NCI-H2227 (cell line): ENCODE measurements around the gene CCZ1B.
"Not testable (repeated sequence)": the region's sequence is repeated elsewhere in the genome, so short reads cannot be mapped to it uniquely, and the experiment has no call there.

Experiments used
- DNase-seq: peaks from one replicate; lab custom pipeline; 2025; ENCODE audit not compliant: unreplicated experiment; lab: John Stamatoyannopoulos, UW

Gene CCZ1B

DNA sequence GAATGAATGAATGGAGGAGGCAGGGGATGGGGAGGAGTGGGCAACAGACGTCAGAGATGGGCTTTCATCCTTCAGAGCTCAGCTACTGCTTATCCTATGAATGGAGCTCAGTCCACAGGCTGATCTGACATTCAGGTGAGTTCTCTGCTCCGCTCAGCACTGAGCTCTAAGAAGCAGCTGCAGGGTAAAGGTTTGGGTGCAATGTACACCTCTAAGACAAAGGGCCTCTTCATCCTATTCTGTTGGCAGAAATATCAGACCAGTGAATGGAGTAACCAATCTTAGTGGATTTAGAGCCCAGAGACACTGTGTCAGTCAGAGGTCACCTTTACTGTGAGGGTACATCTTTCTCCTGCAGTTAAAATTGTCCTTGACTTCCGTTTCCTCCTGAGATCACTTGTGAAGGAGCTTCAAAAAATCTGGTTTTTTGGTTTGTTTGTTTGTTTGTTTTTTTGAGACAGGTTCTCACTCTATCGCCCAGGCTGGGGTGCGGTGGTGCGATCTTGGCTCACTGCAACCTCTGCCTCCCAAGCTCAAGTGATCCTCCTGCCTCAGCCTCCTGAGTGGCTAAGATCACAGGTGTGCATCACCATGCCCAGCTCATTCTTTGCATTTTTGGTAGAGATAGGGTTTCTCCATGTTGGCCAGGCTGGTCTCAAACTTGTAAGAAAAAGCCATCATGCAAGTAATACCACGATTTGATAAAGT, 5.1 kb upstream of the CCZ1B start:
- DNase-seq = no peak

DNA sequence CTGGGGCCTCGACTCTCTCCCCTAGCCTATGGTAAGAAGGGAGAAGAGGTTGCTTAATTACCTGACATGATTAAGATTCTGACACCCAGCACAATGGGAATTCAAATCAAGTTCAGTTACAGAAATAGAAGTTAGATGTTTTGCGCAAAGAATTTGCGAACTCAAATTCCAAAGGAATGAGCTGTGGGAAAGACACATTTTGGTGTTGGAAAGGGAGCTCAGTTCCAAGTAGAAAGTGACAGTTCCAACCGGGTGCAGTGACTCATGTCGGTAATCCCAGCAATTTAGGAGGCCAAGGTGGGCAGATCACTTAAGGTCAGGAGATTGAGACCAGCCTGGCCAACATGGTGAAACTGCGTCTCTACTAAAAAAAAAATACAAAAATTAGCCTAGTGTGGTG, 4.0 kb upstream of the CCZ1B start:
- not testable (repeated sequence) for DNase-seq

DNA sequence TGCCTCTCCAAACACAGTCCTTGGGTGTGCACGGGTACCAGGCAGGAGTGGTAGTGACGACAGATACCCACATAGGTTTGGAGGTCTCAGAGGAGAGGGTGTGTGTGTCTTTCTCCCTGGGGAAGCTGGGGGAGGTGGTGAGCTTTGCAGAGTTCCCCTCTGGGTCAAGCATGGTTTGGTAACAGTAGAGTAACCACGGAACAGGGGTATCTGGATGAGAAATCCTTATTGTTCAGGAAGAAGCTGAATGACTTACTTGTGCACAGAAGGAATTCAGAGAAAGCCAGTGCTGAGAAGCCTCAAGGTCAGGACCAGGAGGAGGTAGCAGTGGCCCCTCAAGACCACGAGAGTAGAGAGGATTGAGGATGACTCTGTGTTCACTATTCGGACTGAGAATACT, 3.5 kb upstream of the CCZ1B start:
- DNase-seq = not testable (repeated sequence)

DNA sequence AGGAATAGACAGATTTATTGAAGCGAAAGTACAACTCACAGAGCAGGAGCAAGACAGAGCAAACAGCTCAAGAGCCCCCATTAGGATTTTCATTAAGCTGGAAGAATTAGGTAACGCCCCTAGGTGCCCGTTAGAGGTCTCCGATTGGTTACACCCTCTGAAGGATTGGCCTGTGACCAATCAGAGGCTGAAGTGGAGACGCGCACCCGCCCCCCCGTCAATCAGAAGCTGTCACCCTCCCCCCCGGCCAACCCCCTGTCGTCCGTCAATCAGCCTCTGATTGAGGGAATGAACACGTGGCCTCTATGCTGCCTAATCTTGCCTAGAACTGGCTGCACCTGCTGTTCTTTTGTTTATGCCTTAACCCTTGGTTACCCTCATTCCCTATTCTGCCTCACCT, 1.1 kb upstream of the CCZ1B start:
- peak; percentile 71 for DNase-seq

DNA sequence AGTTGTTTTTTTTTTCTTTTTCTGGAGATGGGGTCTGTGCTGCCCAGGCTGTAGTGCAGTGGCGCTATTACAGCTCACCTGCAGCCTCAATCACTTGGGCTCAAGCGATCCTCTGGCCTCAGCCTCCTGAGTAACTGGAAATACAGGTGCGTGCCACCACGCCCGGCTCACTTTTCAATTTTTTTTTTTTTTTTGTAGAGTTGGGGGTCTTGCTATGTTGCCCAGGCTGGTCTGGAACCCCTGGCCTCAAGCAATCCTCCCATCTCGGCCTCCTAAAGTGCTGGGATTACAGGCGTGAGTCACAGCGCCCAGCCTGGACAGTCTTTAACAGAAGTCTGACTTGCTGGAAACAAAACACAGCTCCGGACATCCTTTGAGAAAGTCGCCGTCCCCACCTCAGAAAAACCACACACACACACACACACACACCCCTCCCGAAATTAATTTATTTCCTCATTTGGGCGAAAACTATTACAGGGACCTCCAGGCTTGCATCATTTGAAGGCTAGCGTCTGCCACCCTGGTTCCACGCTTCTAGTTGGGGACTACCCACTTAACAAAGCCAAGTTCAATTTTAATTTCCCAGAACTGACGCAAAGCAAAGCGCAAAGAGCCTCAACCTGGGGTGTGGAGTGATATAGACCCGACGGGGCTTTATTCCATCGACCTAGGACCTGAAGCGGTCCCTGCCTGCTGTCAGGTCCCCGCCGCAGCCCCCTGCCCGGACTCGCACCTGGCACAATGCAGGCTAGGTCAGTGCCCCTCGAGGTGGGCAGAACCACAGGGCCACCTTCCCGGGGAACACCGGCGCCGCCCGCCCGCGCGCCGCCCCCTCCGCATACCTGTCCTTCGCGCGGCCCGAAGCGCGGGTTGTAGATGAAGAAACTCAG, 594 bp downstream of the CCZ1B start:
- not testable (repeated sequence) for DNase-seq

DNA sequence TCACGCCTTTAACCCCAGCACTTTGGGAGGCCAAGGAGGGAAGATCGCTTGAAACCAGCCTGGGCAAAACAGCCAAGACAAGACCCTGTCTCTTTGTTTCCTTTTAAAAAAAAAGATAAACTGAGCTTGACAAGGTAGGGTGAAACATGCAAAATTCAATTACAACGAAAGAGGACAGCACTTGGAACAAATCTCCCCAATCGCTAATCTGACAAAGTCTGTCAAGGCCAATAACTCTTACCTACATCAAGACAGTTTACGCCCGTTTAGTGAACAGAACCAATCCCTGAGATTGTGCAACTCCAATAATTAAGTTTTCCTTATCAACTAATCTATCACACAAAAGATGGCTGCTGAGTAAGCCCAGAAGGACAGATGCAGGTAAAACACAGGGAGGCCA, 4.5 kb downstream of the CCZ1B start:
- not testable (repeated sequence) for DNase-seq

DNA sequence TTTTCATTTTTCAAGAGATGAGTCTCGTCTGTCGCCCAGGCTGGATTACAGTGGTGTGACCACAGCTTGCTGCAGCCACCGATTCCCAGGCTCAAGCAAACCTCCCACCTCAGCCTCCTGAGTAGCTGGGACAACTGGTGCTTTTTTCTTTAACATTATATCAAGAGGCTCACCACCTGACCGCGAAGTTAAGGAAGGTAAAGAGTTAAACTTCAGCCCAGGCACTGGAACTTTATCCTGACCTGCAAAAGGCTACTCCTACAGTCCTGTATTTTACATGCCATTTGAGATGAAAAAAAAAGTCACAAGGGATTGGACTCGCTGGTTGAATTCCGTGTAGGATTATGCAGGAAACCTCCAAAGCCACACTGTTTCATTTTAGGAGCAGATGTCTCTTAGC, 10.6 kb downstream of the CCZ1B start:
- DNase-seq = not testable (repeated sequence)

DNA sequence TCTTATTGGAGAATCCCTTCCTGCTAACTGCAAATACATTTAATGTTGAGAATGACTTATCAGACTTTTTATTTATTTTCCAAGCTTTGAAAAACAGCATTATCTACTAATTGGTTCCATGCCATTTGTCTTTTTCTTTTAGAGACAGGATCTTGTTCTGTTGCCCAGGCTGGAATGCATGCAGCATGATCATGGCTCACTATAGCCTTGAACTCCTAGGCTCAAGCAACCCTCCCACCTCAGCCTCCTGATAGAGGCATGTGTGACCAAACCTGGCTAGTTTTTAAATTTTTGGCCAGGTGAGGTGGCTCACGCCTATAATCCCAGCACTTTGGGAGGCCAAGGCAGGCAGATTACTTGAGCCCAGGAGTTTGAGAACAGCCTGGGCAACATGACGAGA, 13.1 kb downstream of the CCZ1B start:
- not testable (repeated sequence) for DNase-seq

DNA sequence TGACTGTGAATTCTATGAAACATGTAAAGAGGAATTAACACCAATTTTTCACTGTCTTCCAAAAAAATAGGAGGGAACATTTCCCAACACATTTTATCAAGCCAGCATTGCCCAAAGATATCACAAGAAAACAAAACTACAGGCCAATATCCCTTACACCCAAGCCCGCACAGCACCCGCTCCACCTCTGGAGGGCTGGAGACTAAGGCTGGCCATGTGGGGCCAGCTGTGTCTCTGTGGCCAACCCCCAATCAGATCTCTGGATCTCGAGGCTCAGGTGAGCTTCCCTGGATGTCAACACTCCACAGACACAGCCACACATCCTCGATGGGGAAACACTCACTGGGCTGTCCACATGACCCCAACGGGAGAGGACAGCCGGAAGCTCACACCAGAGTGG, 18.1 kb downstream of the CCZ1B start:
- not testable (repeated sequence) for DNase-seq

DNA sequence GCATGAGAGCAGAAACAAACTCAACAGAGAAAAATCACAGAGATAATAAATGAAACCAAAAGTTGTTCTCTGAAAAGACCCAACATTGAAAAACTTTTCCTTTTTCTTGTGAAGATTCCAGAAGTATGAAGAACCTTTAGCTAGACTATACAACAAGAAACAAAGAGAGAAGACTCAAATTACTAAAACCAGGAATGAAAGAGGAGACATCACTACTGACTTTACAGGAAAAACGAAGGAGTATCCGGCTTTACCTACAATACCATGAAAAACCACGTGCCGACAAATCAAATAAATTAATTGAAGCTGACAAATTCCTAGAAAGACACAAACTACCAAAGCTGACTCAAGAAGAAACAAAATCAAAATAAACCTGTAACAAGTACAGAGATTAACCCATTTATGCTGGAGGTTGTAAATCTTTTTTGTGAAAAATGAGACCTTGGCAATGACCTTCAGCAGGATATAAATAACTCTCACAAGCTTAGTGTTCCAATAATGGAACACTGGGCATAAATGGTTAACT, 18.6 kb downstream of the CCZ1B start:
- DNase-seq = not testable (repeated sequence)

DNA sequence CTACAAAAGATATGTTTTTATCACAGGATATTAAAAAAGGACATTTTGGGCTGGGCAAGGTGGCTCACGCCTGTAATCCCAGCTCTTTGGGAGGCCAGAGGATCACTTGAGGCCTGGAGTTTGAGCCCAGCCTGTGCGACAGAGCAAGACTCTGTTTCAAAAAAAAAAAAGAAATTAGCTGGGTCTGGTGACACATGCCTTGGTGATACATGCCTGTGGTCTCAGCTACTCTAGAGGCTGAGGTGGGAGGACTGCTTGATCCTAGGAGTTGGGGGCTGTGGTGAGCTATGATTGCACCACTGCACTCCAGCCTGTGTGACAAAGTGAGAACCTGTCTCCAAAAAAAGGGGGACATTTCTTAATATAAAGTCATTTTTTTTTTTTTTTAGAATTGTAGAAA, 25.7 kb downstream of the CCZ1B start:
- not testable (repeated sequence) for DNase-seq

DNA sequence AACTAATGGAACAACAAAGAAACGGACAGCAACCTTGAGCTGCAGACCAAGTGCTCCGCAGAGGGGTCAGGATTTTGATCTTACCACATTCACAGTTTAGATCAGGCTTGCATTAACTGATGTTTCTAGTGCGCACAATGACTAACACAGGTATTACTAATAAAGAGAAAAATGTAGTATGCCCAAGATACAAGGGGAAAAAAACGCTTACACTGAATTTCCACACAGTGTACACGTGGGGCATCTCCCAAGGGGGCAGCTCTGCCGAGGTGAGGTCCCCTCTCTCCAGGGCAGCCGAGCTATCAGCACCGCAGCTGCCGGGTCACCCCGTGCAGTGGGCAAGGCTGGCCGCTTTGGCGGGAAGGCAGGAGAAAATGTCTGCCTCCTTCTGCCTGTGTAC, 26.2 kb downstream of the CCZ1B start:
- not testable (repeated sequence) for DNase-seq

DNA sequence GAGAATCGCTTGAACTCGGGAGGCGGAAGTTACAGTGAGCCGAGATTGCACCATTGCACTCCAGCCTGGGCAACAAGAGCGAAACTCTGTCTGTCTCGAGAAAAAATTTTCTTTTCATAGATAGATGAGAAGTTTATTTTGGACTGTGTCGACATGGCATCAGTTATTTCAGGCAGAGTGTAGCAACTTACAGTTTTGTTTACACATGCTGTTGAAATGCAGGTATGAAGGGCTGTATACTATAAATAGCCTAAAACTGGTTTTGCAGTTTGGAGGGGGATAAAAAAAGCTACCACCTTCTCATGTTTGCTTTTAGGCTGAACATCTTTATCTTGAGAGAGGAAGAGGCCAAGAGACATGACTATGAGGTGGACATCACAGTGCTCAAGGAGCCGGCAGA, 28.0 kb downstream of the CCZ1B start:
- DNase-seq = not testable (repeated sequence)

DNA sequence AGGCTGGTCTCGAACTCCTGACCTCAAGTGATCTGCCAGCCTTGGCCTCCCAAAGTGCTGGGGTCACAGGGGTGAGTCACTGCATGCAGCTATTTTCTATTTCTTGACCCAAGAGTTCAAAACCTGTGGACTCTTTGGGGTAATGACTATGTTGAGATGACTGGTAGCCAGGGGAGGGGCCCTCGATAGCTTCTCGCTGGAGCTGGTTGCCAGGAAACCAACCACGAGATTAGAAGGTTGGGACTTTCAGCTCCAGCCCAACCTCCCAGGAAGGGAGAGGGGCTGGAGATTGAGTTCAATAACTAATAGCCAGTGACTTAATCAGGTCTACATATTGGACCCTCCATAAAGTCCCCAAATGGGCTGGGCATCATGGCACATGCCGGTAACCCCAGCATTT, 28.9 kb downstream of the CCZ1B start:
- not testable (repeated sequence) for DNase-seq

DNA sequence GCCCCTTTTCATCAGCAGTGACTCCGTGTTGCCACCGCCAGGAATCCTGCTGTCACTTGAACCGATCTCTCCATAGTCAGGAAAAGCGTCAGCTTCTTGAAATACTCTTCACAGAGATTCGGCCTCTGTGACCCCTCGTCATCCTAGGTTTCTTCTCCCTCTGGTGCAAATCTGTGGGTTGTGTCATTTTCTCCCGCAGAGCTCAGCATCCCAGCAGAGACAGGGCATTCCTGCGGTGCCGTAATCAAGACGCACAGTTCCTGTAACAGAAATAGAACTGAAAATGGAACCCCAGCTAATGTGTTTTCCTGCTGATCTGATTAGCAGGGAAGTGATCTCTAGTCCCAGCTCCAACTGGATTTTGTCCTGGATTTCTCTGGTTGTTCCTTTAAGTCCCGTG, 31.8 kb downstream of the CCZ1B start:
- not testable (repeated sequence) for DNase-seq

DNA sequence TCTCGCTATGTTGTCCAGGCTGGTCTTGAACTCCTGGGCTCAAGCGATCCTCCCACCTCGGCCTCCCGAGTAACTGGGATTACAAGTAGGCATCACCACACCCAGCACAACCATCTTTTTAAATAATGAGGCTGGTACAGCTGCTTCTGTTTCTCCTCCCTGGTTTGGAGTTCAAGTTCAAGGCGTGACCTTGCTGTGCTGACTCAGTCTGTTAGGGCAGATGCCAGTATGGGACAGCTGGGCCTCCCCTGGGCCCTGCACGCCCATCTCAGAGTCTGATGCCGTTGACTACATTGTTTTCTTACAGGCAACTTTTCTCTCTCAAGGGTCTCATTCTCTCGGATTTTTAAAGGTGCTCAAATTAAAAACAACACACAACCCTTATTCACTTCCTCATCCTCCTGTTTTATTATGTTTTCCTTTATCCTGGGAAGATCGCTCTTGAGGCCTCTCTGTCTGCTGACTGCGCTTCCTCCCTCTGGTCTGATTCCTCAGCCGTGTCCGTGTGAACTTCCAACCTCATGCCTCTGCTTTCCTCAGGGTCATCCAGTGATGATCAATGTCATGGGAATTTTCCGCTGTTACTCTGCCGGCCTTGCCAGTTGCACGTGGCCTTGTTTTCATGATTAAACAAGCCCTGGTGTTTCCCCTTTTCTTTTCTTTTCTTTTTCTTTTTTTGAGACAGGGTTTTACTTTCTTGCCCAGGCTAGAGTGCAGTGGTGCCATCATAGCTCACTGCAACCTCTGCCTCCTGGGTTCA, 33.8 kb downstream of the CCZ1B start:
- not testable (repeated sequence) for DNase-seq

DNA sequence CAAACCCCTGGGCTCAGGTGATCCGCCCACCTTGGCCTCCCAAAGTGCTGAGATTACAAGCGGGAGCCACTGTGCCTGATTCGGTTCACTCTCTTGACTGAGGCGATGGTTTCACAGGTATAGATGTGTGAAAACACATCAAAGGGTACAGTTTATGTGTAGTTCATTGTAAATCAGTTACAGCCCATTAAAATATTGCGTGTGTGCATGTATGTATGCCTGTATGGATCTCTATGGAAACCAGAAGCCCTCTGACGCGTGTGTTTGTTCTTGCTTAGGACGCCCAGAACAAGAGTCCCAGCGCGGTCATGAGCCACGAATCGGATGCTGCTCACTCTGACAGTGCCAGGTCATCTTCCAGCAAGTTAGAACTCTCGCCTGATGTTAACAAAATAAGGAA, 36.7 kb downstream of the CCZ1B start:
- not testable (repeated sequence) for DNase-seq

DNA sequence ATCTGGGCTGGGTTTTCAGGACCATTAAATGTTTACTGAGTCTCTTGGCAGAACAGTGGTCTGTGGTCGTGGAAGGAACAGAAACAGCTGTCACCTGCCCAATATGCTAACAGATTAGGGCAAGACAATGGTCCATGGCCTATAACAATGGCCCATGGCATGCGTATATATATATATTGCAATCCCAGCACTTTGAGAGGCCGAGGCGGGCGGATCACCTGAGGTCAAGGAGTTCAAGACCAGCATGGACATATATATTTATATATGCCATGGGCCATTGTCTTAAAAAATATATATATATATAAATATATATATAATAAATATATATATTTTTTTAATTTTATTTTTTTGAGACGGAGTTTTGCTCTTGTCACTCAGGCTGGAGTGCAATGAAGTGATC, 44.5 kb downstream of the CCZ1B start:
- DNase-seq = not testable (repeated sequence)

DNA sequence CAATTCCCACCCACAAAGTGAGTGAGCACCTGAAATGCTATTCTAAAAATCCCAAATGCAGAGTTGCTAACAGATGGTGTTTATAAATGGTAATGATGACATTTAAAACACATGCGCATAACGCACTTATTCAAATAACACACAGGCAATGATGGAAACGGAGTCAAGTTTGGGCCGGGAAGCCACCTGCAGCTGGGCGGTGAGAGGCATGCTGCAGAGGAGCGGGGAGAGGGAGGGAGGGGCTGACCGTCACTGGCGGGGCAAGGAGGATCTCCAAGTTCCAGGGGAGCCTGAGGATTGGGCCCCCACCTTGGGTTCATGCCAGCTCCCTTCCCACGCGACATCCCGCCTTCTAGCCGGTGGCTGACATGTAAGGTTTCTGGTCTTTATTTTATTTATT, 64.9 kb downstream of the CCZ1B start:
- DNase-seq = not testable (repeated sequence)

DNA sequence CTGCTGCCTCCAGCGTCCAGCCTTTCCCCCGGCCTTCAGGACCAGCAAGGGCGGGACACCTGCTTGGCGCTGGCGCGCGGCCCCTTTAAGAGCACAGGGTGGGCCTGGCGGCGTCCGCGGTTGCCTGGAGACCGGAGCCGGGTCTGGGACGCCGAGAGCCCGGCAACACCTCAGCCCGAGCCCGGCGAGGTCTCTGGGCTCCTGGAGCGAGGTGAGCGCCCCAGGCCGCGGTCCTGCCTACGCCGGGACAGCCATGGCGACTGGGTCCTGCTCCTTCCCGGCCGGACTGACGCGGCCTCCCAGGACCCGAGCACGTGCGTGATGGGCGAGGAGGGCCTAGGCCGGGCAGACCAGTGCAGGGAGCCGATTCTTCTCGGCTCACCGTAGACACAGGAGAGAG, 72.1 kb downstream of the CCZ1B start, which contains the start of gene RSPH10B2:
Gene RSPH10B2, plus strand, starts transcription at position 140 of the 400 bp plus-strand sequence. CDS start 3,575 bp downstream, outside the sequence.
- DNase-seq = not testable (repeated sequence)

DNA sequence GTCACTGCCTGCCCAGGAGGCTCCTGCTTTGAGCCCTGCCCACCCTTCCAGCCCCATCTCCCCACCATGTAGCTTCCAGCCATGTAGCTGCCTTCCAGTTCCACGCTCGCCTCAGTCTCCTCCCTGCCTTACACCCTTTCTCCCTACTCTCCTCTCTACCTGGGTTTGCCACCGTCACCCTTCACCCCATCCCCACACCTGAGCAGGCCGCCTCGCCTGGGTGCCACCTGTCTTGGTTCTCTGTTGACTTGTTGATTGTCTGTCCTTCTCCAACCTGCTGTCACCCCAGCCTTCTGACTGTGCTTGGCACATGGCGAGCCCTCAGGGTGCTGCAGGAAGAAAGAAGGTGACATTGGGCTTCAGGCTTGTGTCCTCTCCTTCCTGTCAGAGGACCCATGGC, 75.9 kb downstream of the CCZ1B start:
- DNase-seq = not testable (repeated sequence)
